ENCODE measurements around the gene L3MBTL4.

Gene L3MBTL4

DNA sequence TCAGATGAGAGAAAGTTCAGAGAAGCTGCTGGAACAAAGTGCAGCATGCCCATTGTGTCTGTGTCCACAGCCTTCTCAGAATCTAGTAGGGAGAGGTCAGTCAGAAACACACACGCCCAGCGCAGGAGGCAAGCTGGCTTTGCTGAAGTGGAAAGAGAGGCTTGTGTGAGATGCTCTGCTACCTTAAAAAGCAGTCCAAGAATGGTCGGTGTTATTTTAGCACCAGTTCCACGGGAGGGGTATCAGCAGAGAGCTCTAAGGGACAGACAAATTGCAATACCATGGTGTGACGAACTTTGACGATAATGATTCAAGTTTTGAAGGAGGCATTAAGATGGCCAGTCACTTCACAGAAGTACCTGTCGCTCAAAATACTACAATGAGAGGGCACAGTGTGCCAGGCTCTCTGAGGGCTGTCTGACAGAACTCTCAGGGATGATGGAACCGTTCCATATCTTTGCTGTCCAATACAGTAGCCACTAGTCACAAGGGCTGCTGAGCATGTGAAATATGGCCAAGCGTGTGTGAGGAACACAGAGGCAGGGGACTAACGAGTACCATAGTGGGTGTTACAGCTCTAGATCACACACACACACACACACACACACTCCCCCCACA is 281.9 kb downstream of the L3MBTL4 start:
- TF ChIP-seq, protein P1, sequence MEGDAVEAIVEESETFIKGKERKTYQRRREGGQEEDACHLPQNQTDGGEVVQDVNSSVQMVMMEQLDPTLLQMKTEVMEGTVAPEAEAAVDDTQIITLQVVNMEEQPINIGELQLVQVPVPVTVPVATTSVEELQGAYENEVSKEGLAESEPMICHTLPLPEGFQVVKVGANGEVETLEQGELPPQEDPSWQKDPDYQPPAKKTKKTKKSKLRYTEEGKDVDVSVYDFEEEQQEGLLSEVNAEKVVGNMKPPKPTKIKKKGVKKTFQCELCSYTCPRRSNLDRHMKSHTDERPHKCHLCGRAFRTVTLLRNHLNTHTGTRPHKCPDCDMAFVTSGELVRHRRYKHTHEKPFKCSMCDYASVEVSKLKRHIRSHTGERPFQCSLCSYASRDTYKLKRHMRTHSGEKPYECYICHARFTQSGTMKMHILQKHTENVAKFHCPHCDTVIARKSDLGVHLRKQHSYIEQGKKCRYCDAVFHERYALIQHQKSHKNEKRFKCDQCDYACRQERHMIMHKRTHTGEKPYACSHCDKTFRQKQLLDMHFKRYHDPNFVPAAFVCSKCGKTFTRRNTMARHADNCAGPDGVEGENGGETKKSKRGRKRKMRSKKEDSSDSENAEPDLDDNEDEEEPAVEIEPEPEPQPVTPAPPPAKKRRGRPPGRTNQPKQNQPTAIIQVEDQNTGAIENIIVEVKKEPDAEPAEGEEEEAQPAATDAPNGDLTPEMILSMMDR (IDR thresholded peaks at IDR 0.05): no peak
- no peak overlapping the region for H3K27ac ChIP-seq
- DNase-seq (ENCODE audit: low spot score): no peak
- H3K4me3 ChIP-seq: no peak overlapping the region

DNA sequence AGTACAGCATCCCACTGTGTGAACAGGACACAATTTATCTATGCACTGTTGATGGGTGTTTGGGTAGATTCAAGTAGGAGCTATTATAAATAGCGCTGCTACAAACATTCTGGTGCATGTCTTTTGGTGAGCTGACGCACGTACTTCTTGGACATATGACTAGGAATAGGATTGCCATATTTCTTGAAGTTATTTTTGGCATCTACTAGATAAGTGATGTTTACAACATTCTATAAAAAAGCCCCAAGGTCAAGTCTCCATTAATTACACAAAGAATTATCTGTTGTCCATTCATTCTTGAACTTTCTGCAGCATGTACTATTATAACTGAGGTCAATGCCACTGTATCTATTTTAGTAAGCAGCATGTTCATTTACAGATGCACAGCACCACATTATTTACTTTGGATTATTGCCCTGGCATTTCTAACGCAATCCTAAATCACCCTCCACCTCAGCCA is 293.9 kb downstream of the L3MBTL4 start:
- no peak for DNase-seq (ENCODE audit: low spot score)
- no peak overlapping the region for H3K4me3 ChIP-seq
- TF ChIP-seq, protein P1 (IDR thresholded peaks at IDR 0.05): no peak
- no peak overlapping the region for H3K27ac ChIP-seq

DNA sequence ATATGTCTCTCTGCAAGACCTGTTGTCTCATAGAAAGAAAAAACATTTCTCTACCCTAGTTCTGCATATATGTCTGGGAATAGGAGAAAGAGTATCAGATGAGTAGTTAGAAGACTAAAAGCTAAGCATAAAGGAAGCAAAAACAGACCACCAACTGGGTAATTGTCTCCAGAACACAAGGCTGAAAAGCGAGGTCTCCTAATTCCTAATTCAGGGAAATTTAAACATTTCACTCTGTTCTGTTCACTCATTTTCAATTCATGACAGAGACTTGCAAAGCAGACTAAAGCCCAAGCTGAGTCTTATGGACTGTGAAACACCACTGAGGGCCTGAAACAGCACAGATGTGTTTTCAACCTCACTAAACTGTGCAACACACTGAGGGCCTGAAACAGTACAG is 294.9 kb downstream of the L3MBTL4 start:
- Histone ChIP-seq H3K27ac (no peak overlapping the region), H3K4me3 (no peak overlapping the region)
- DNase-seq (ENCODE audit: low spot score): no peak
- TF ChIP-seq, protein P1 (IDR thresholded peaks at IDR 0.05): no peak

DNA sequence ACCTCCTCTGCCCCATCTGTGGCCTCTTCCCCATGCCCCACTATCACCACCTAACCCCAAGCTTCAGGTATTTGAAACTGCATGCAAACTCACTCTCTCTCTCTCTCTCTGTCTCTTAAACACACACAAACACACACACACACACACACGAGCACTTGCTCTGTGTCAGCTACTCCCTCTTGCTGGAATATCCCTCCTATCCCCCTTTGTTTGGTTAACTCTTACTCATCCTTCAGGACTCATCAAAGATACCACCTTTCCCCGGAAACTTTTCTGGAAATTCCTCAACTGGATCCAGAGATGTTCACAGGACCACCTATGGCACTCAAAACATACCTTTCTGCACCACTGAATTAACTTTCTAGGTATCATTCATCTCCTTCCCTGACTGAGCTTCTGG is 296.6 kb downstream of the L3MBTL4 start:
- no peak for DNase-seq (ENCODE audit: low spot score)
- TF ChIP-seq, protein P1 (IDR thresholded peaks at IDR 0.05): no peak
- no peak overlapping the region for H3K4me3 ChIP-seq
- no peak overlapping the region for H3K27ac ChIP-seq

DNA sequence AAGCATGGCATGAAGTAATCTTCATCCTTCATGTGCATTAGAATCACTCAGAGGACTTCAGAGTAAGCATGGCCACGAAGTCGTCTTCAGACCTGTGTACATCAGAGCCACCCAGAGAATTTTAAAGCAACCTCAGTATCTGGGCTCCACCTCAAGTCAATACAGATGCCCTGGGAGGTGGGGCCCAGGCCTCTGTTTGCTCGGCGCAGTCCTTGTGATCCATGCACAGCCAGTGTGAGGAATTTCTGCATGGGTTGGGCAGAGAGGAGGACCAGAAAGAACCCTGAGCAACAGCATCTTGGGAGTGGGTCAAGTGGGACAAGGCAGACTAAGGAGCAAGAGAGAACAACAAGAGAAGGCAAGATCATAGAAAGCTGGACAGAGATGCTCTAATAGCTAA is 299.0 kb downstream of the L3MBTL4 start:
- TF ChIP-seq, protein P1 (IDR thresholded peaks at IDR 0.05): no peak
- Histone ChIP-seq H3K27ac (no peak overlapping the region), H3K4me3 (no peak overlapping the region)
- no peak for DNase-seq (ENCODE audit: low spot score)

DNA sequence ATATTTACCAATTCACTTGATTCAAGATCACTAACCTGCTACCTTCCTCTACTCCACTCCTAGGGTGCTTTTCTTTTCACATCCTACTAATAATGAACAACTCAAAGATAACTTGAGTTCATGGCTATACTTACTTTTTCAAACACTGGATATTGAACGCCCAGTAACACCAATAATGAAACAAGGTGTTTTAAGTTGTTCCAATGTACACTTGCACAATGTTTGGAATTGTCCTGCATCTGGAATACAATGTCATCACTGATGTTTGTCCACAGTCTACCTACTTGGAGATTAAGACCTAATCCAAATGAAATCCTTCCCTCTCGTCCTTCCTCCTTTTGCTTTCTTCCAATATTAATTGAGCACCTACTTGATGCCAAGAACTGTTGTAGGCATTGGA is 301.1 kb downstream of the L3MBTL4 start:
- DNase-seq (ENCODE audit: low spot score): no peak
- TF ChIP-seq, protein P1 (IDR thresholded peaks at IDR 0.05): no peak
- Histone ChIP-seq H3K4me3 (no peak overlapping the region), H3K27ac (no peak overlapping the region)

DNA sequence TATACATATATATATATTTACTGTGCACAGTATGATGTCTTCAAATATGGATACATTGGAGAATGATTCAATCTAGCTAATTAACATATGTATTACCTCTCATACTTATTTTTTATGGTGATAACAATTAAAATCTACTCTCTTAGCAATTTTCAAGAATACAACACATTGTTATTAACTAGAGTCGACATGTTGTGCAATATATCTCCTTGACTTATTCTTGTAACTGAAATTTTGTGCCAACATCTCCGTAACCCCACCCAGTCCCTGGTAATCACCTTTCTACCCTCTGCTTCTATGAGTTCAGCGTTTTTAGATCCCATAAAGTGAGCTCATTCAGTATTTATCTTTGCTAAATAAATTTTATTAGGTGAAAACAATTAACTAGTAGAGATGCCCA is 303.0 kb downstream of the L3MBTL4 start:
- DNase-seq (ENCODE audit: low spot score): no peak
- no peak overlapping the region for H3K4me3 ChIP-seq
- TF ChIP-seq, protein P1 (IDR thresholded peaks at IDR 0.05): no peak
- H3K27ac ChIP-seq: no peak overlapping the region

Data from coronary artery (tissue), 2 donors.